Measurements from ENCODE around the gene PISD.

PISD gene

GRCh38 chr22:31575190-31575589 is 86.8 kb downstream of the PISD start:
- Histone ChIP-seq H3K9me3 (ENCODE audit: insufficient read depth, low read depth, low read length) (no peaks in the 10 kb centered on the region), H3K36me3 (ENCODE audit: insufficient read depth, low read depth, low read length) (peaks cover 7% of the 10 kb centered on the region; the same call in 1 of the 2 replicates), H3K4me3 (ENCODE audit: low read length) (no peak overlapping the region), H3K27me3 (ENCODE audit: insufficient read depth, low read length) (no peaks in the 10 kb centered on the region), H3K4me1 (ENCODE audit: insufficient read depth, low read length) (no peaks in the 10 kb centered on the region), H3K9ac (ENCODE audit: low read depth, low read length) (no peak overlapping the region), H3K27ac (ENCODE audit: low read length) (no peak overlapping the region)

GRCh38 chr22:31574055-31574670 is 87.9 kb downstream of the PISD start:
- Histone ChIP-seq H3K36me3 (ENCODE audit: insufficient read depth, low read depth, low read length) (peaks cover 7% of the 10 kb centered on the region; the same call in 1 of the 2 replicates), H3K27me3 (ENCODE audit: insufficient read depth, low read length) (no peaks in the 10 kb centered on the region), H3K4me1 (ENCODE audit: insufficient read depth, low read length) (no peaks in the 10 kb centered on the region), H3K9me3 (ENCODE audit: insufficient read depth, low read depth, low read length) (no peaks in the 10 kb centered on the region), H3K9ac (ENCODE audit: low read depth, low read length) (no peak overlapping the region), H3K4me3 (ENCODE audit: low read length) (no peak overlapping the region), H3K27ac (ENCODE audit: low read length) (no peak overlapping the region)

GRCh38 chr22:31572939-31573338 is 89.1 kb downstream of the PISD start:
- H3K36me3 ChIP-seq (ENCODE audit: insufficient read depth, low read depth, low read length) = peaks cover 7% of the 10 kb centered on the region; the same call in 1 of the 2 replicates
- H3K9ac ChIP-seq (ENCODE audit: low read depth, low read length) = no peak overlapping the region
- H3K27ac ChIP-seq (ENCODE audit: low read length) = no peak overlapping the region
- H3K9me3 ChIP-seq (ENCODE audit: insufficient read depth, low read depth, low read length) = no peaks in the 10 kb centered on the region
- H3K4me1 ChIP-seq (ENCODE audit: insufficient read depth, low read length) = no peaks in the 10 kb centered on the region
- H3K27me3 ChIP-seq (ENCODE audit: insufficient read depth, low read length) = no peaks in the 10 kb centered on the region
- no peak overlapping the region for H3K4me3 ChIP-seq (ENCODE audit: low read length)

DNA sequence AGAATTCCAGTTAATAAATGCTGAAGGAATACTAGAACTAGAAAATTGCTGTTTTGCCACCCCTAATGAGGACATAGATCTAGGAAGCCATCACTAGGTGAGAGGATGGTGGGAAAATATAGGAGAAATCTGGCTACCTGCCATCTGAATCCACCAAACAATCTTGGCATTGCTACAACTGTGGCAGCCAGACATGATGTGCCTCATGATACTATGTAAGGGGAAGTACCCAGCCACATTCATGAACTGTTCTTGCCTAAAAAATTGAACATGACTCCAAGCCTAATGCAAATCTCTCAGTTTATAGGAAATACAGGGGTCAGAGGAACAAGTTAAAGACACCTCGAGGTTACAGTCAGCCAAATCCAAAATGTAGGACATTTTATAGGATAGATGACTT is 92.9 kb downstream of the PISD start:
- Histone ChIP-seq H3K9ac (ENCODE audit: low read depth, low read length) (no peak overlapping the region), H3K27ac (ENCODE audit: low read length) (no peak overlapping the region), H3K36me3 (ENCODE audit: insufficient read depth, low read depth, low read length) (no peaks in the 10 kb centered on the region; the same call in 1 of the 2 replicates), H3K9me3 (ENCODE audit: insufficient read depth, low read depth, low read length) (no peaks in the 10 kb centered on the region), H3K4me3 (ENCODE audit: low read length) (no peak overlapping the region), H3K4me1 (ENCODE audit: insufficient read depth, low read length) (no peaks in the 10 kb centered on the region), H3K27me3 (ENCODE audit: insufficient read depth, low read length) (no peaks in the 10 kb centered on the region)
